ENCODE measurements around the gene OPTN.
A peak's percentile ranks its signal among the peaks of the same experiment; 100 is the strongest.
"Not testable (repeated sequence)": the region's sequence is repeated elsewhere in the genome, so short reads cannot be mapped to it uniquely, and the experiment has no call there.

OPTN gene

GRCh38 chr10:13074563-13075451, 25.2 kb upstream of the OPTN start:
- peaks cover 52% of the 10 kb centered on the region for H3K9me3 Mint-ChIP-seq
- H3K4me3 Mint-ChIP-seq: no peak overlapping the region
- no peaks in the 10 kb centered on the region for H3K36me3 Mint-ChIP-seq (ENCODE audit: low read depth)
- peaks cover 8% of the 10 kb centered on the region for H3K4me1 Mint-ChIP-seq
- DNase-seq: peak; percentile 82
- peak; percentile 93 for TF ChIP-seq CTCF (IDR thresholded peaks at IDR 0.05)
- H3K27ac Mint-ChIP-seq: no peak overlapping the region
- H3K27me3 Mint-ChIP-seq (ENCODE audit: low read depth, poor library complexity): peaks cover 14% of the 10 kb centered on the region

GRCh38 chr10:13078912-13079775, 20.8 kb upstream of the OPTN start:
- H3K9me3 Mint-ChIP-seq: peaks cover 52% of the 10 kb centered on the region
- H3K27me3 Mint-ChIP-seq (ENCODE audit: low read depth, poor library complexity): peaks cover 9% of the 10 kb centered on the region
- DNase-seq: peak; percentile 17
- H3K4me1 Mint-ChIP-seq: peaks cover 14% of the 10 kb centered on the region
- peak overlapping the region; percentile 28 for H3K4me3 Mint-ChIP-seq
- H3K36me3 Mint-ChIP-seq (ENCODE audit: low read depth): no peaks in the 10 kb centered on the region
- no peak for TF ChIP-seq CTCF (IDR thresholded peaks at IDR 0.05)
- peak overlapping the region; percentile 23 for H3K27ac Mint-ChIP-seq

DNA sequence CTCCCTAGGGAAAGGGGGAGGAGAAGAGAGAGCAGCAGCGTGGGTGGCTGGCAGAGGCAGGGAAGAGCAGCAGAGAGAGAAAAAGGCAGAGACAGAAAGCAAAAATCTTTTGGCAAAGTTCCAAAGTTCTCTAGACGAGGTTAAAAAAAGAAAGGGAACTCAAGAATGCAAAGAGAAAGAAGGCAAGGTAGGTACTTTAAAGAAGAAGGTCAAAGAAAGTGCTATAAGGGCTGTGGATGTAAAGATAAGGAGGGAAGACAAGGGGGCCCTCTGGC, 20.2 kb upstream of the OPTN start:
- Mint-ChIP-seq H3K36me3 (ENCODE audit: low read depth) (no peaks in the 10 kb centered on the region), H3K9me3 (peaks cover 58% of the 10 kb centered on the region), H3K27ac (peak overlapping the region; percentile 23), H3K4me3 (peak overlapping the region; percentile 60), H3K4me1 (peaks cover 14% of the 10 kb centered on the region), H3K27me3 (ENCODE audit: low read depth, poor library complexity) (peaks cover 9% of the 10 kb centered on the region)
- no peak for TF ChIP-seq CTCF (IDR thresholded peaks at IDR 0.05)
- no peak for DNase-seq

- TF ChIP-seq CTCF (IDR thresholded peaks at IDR 0.05): no peak
- H3K27me3 Mint-ChIP-seq (ENCODE audit: low read depth, poor library complexity): peaks cover 9% of the 10 kb centered on the region
- peaks cover 14% of the 10 kb centered on the region for H3K4me1 Mint-ChIP-seq
- DNase-seq: no peak
- peaks cover 62% of the 10 kb centered on the region for H3K9me3 Mint-ChIP-seq
- no peak overlapping the region for H3K27ac Mint-ChIP-seq
- H3K4me3 Mint-ChIP-seq: no peak overlapping the region
- H3K36me3 Mint-ChIP-seq (ENCODE audit: low read depth): no peaks in the 10 kb centered on the region
These were observed 19.3 kb upstream of the OPTN start for GRCh38 chr10:13080643-13081042.

GRCh38 chr10:13083700-13084099, 16.3 kb upstream of the OPTN start:
- H3K9me3 Mint-ChIP-seq: peaks cover 45% of the 10 kb centered on the region
- not testable (repeated sequence) for H3K36me3 Mint-ChIP-seq (ENCODE audit: low read depth); H3K27me3 Mint-ChIP-seq (ENCODE audit: low read depth, poor library complexity); H3K27ac Mint-ChIP-seq; H3K4me3 Mint-ChIP-seq; DNase-seq
- peaks cover 14% of the 10 kb centered on the region for H3K4me1 Mint-ChIP-seq

- Mint-ChIP-seq H3K4me3 (no peak overlapping the region), H3K27me3 (ENCODE audit: low read depth, poor library complexity) (peaks cover 8% of the 10 kb centered on the region), H3K27ac (no peak overlapping the region), H3K9me3 (peaks cover 29% of the 10 kb centered on the region), H3K4me1 (no peaks in the 10 kb centered on the region), H3K36me3 (ENCODE audit: low read depth) (no peaks in the 10 kb centered on the region)
- TF ChIP-seq CTCF (IDR thresholded peaks at IDR 0.05): no peak
- DNase-seq: no peak
These were observed 13.9 kb upstream of the OPTN start for GRCh38 chr10:13086056-13086455.
